HG02870 (cell line): Measurements from ENCODE around the gene LRCH4.

Experiments
- ATAC-seq: cut with Tn5 transposase; IDR thresholded peaks from one replicate; pipeline ENCODE4 v1.9.1; 2021; ENCODE audit warnings: mild to moderate bottlenecking, moderate library complexity; ENCODE audit not compliant: unreplicated experiment

Gene LRCH4, protein sequence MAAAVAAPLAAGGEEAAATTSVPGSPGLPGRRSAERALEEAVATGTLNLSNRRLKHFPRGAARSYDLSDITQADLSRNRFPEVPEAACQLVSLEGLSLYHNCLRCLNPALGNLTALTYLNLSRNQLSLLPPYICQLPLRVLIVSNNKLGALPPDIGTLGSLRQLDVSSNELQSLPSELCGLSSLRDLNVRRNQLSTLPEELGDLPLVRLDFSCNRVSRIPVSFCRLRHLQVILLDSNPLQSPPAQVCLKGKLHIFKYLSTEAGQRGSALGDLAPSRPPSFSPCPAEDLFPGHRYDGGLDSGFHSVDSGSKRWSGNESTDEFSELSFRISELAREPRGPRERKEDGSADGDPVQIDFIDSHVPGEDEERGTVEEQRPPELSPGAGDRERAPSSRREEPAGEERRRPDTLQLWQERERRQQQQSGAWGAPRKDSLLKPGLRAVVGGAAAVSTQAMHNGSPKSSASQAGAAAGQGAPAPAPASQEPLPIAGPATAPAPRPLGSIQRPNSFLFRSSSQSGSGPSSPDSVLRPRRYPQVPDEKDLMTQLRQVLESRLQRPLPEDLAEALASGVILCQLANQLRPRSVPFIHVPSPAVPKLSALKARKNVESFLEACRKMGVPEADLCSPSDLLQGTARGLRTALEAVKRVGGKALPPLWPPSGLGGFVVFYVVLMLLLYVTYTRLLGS

DNA sequence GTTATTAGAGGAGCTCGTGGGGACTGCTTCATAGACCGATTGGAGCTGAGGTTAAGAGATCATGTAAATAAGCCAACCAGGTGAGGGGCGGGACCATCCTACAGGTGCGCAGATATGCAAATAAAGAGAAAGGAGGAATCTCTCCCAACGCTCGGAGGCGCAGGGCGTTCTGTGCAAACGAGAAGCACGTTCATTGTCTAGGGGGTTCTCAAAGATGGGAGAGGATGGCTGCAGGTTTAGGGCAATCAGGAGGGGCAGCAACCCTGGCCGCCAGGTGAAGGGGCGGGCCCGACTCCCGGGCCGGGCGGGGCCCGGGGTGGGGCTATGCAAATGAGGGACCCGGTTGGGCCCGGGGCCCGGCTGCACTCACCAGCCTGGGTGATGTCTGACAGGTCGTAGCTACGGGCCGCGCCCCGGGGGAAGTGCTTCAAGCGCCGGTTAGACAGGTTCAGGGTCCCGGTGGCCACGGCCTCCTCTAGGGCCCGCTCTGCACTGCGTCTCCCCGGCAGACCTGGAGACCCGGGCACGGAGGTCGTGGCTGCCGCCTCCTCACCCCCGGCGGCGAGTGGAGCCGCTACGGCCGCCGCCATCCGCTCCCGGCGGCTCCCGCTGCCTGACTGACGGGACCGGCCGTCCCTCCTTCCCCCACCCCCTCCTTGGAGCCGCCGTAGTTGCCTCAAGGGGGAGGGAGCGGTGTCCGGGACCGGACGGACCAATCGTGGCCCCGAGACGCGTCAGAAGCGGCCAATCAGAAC is at the start of gene LRCH4:
LRCH4 (minus strand) TSS at position 619 of the 755 bp plus-strand sequence; CDS start at position 590, 29 bp downstream.
- ATAC-seq: peak; percentile 14

DNA sequence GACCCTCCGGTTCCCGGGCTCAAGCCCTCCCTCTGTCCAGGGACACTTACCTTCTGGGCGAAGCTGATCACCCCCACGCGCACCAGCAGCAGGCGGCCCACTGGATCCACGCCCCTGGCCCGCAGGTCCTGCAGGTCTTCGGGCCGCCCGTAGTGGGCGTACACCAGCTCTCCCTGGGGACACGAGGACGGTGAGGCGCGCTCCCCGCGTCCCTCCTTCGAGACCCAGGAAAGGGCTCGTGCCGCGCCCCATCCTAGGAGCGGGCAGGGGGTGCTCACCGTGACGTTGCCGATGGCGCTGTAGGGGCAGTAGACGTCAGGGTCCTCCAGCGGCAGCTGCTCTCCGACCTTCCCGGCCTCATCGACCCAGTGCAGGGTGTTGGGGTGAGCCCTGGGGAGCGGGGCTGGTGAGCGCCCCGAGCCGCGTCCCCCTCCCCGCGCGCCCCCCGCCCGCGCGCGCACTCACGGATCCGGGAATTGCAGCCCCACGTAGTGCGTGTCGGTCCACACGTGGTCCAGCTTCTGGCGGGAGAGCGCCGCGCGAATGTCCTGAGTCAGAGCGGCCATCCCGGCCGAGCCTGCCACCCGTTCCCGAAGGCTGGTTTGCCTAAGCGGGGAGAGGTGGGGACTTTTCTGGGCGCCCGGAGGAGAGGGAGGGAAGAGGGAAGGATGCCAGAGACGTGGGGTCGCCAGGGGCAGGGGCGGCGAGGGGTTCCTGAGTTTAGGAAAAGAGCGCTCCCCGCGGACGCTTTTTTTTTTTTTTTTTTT is 47.2 kb upstream of the LRCH4 start:
- ATAC-seq: no peak

DNA sequence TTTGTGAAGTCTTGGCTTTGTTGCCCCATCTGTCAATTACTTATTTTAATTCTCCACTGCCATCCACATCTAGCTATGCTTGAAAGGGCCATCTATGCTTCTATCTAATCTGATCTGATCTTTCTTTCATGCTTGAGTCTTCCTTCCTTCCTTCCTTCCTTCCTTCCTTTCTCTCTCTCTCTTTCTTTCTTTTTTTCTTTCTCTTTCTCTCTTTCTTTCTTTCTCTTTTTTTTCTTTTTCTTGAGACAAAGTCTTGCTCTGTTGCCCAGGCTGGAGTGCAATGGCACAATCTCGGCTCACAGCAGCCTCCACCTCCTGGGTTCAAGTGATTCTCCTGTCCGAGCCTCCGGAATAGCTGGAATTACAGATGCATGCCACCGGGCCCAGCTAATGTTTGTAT is 44.1 kb upstream of the LRCH4 start:
- no peak for ATAC-seq

DNA sequence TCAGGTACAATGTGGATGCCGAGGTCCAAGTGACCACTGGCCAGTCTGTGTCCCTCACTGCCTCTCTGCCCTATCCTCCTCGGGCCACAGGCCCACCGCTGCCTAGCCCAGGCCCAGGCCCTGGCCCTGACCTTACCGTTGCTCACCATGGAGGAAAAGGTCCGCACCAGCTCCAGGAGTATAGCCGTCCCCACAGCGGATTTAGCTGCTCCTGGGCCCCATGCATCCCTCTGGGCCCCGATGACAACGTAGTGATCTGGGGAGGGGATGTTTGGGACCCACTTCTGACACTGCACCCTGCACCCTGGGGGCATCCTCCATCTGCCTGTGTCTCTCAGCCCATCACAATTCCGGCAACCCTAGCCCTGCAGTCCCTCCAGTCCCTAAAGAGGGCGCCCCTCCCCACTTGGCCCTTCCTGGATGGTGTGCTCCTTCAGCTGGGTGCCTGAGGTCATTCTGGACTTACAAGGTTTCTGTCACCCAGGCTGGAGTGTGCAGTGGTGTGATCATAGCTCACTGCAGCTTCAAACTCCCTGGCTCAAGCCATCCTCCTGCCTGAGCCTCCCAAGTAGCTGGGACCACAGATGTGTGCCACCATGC is 43.3 kb upstream of the LRCH4 start:
- ATAC-seq: no peak

DNA sequence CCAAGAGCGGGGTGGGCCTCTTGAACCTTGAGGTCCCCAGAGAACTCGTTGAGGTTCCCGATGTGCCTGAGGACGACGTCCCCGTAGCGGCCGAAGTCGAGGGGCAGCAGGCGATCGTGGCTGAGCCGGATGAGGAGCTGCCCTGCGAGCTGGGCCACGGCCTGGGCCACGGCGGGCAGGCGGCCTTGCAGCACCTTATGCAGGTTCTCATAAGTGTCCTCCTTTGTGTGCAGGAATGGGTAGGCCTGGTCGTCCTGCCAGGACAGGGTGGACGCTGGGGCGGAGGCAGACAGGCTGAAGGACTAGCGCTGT is 41.3 kb upstream of the LRCH4 start:
- no peak for ATAC-seq

DNA sequence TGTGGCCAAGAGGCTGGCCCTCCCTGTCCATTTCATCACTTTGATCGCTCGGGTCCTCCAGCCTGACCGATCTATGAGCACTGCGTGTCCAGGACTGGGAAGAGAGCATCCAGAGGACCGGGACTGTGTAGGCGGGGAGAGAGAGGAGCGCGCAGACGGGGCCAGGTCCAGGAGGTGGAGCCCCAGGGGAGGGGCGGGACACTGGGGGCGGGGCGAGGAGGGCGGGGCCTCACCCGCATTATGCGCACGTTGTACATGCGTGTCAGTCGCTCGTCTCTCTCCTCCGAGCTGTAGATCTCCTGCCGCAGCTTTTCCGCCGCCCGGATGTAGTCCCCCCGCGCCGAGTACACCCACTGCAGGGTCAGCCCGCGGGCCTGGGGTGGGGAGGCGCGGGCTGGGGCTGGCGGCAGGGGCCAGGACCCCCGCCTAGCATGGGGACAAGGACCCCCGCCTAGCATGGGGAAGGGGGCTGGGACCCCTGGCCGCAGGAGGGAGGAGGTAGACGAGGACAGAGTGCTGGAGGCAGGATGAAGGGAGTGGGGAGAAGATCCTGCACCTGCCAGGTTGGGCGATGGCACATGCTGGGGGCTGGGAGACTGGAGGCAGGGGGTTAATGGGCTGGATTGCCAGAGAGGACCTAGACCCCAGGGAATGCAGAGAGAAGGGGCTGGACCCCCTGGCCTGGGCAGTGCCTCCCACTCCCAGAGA is 40.8 kb upstream of the LRCH4 start:
- ATAC-seq: peak; percentile 80

DNA sequence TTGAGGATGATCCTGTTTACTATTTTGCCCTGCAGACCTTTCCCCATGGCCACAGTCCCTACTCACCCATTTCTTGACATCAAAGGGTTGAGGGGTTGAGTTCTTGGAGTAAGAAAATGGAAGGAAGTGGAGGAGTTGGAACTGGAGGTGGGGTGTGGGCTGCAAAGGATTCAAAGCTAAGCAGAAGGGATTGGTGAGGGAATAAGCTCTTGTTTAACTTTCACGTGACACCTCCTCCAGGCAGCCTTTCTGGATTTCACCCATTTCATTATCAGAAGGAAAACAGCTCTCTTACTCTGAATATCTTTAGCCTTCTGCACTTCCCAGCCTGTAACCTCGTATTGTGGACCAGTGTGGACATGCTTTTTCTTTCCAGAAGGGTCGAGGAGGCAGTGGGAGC is 40.1 kb upstream of the LRCH4 start:
- no peak for ATAC-seq

DNA sequence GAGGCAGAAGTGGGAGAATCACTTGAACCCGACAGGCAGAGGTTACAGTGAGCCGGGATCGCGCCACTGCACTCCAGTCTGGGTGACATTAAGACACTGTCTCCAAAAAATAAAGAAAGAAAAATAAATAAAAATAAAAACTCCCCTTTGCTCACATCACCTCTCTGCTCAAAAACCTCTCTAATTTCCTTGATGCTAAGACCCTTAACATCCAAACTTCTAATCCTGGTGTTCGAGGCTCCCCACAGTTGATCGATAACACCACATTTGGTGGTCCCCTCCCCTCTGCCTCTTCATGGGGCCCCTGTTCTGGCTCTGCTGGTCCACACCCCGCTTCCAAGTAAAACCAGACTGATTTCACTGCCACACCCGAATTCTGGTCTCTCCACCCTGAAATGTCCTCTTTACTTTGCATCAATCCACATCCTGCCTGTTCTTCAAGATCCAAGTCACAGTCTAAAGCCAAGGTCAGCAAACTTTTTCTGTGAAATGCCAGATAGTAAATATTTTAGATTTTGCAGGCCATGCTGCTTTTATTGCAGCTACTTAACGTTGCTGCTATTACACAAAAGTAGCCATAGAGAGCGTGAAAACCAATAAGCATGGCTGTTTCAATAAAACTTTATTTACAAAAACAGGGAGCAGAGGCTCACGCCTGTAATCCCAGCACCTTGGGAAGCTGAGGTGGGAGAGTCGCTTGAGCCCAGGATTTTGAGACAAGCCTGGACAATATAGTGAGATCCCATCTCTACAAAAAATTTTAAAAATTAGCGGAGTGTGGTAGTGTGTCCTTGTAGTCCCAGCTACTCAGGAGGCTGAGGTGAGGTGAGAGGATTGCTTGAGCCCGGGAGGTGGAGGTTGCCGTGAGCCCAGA is 38.3 kb upstream of the LRCH4 start:
- no peak for ATAC-seq

DNA sequence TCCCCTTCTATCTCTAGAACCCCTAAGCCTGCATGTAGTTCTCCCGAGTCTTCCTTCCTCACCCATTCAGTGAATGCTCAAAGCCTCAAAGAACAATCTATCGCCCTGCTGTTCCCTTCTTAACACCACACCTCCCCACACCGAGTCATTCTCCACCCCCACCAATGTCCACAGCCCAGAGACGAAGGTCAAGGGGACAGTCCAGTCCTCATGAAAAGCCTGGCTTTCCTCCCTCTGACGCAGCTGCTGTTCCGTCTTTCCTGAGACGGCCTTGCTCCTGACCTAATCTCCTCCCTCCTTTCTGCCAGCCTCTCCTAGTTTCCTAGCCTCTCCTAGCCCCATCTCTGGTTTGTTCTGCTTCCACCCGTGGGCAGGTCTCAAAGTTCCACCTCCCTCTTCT is 35.6 kb upstream of the LRCH4 start:
- ATAC-seq: no peak

DNA sequence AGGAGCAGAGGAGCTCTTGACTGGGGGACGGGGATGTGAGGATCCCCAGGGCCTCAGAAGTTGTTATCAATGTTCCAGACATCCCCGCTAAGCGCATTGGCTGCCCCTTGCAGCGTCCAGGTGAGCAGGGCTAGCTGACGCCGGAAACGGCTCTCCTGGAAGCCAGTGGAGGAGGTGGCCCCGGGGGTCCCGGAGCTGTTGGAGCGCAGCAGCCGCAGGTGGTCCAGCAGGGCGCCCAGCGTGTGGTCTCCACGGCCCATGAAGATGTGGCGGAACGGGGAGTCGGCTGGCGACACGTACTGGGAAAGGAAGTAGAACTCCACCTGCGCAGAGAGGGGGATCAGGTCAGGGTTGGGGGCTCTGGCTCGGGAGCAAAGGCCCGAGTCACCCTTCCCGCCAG is 34.9 kb upstream of the LRCH4 start:
- no peak for ATAC-seq

DNA sequence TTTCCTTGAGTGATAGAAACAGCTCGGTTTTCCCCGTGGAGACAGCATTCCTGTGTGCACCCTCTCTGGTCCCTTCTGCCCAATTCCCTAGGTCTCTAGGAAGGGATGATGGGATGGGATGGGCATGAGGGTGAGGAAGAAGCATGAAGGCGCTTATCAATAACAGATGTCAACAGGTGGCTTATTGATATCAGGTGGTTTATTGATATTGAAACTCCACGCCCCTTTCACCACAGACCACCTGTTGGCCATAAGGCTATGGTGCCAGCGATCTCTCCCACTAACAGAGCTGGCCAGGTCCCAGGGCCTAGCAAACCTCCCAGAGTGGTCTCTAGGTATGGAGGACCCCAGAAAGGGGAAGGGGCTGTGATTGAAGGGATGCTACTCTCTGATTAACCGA is 34.3 kb upstream of the LRCH4 start:
- no peak for ATAC-seq

DNA sequence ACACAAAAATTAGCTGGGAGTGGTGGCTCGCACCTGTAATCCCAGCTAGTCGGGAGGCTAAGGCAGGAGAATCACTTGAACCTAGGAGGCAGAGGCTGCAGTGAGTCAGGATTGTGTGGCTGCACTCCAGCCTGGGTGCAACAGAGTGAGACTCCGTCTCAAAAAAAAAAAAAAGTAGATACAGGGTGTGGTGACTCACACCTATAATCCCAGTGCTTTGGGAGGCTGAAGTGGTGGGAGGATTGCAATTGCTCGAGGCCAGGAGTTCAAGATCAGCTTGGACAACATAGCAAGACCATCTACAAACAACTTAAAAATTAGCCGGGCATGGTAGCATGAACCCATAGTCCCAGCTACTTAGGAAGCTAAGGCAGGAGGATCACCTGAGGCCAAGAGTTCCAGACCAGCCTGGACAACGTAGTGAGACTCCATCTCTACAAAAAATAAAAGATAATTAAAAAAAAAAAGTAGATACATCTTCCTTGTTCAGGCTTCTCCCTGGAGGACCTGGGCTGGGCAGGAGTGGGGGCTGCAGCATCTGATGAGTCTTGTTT is 28.5 kb upstream of the LRCH4 start:
- no peak for ATAC-seq

DNA sequence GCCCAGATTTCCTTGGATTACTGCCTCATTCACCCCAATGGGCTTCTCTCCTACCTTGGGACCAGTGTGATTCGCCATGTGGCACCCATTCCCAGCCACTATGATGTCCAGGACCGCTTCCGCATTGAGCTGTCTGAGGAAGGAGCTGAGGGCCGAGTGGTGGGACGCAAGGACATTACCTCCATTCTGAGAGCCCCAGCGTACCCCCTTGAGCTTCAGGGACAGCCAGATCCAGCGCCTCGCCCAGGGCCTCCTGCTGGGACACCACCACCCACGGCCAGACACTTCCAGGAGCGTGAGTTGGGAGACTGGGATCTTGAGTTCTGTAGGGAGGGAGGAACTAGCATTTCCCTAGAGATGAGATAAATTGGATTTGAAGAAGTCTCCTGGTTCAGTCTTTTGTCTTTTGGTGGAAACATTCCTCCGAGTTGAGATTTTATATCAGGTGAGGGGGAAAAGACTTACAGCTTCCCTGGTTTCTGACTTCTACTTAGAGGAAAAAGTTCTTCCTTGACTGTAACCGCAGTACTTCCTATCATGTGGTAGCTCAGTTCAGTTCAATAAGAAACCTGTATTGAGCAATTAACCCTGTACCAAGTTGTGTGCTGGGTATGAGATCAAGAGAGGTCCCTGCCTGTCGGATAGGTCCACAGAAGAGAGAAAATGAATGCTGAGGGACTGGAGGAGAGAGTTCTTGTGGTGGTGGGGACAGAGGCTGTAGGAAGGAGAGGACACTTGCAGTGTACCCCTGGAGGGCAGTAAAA is 27.7 kb upstream of the LRCH4 start:
- no peak for ATAC-seq

DNA sequence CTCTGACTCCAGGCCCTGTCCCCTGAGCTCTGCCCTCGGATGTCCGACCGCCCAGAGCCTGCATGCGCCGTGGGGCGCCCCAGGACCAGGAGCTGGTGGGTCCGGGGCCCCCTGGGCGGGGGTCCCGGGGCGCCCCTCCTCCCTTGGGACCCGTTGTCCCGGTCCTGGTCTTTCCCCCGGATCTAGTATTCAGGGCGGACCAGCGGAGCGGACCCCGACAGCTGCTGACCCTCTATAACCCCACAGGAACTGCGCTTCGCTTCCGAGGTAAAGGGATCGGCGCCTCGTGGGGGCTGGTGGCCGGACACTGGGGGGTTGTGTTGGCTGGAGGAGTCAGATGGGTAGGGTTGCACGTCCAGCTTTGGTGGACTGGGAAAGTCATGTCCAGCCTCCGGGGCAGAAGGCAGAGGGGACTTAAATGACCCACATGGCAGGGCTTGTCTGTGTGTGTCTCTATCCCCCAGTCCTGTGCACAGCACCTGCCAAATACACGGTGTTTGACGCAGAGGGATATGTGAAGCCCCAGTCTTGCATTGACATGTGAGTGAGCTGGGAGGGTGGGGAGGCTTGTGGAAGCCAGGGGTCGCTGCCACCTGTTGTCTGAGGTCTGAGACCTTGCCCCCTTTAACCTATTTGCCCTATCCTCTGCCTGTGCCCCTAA is 26.9 kb upstream of the LRCH4 start:
- ATAC-seq: no peak

DNA sequence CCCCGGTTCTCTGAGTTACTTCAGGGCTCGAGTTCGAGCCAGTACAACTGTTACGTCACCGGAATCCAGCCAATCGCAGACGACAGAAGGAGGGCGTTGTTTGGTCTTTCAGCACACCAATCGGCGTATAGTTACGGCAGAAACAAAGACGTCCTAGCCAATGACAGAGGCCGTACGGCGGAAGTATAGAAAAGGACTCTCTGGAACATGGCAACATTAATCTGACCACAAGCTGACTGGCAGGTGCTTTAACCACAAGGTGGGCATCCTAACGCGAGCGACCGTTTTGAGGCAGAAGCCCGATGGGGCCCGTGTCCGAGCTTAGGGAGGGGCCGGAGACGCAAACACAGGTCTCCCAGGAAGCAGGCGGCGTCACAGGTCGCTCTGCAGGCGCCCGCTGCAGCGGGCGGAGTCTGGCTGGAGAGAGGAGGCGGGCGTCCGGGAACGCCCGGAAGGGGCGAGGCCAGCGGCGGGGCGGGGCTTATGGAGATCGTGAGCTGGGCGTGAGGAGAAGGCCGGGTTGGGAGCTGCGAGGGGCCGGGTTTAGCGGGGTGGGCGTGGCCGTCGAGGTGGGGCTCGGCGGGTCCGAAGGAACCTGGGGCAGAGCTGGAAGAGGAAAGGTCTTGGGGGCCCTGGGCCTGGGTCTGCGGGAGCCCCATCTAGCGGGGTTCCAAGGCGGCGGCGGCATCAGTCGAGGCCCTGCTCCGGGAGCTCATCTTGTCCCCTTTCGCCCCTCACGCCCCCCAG is 26.2 kb upstream of the LRCH4 start, which contains the start of gene MOSPD3:
MOSPD3 (plus strand) TSS at position 558 of the 747 bp plus-strand sequence. CDS start 252 bp downstream, outside the sequence.
- peak; percentile 92 for ATAC-seq

DNA sequence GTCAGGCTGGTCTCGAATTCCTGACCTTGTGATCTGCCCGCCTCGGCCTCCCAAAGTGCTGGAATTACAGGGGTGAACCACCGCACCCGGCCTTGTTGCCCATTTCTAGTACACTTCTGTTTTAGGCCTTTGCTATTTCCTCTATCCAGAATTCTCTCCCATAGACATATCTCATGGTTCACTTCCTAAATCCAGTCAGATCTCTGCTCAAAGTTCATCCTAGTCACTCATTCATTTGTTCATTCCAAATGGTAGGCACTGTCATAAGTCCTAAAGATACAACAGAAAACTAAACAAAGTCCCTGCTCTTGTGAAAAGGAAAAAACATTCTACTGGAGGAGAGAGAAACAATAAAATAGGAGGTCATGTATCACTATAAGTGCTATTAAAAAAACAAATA is 24.0 kb upstream of the LRCH4 start:
- ATAC-seq: no peak

DNA sequence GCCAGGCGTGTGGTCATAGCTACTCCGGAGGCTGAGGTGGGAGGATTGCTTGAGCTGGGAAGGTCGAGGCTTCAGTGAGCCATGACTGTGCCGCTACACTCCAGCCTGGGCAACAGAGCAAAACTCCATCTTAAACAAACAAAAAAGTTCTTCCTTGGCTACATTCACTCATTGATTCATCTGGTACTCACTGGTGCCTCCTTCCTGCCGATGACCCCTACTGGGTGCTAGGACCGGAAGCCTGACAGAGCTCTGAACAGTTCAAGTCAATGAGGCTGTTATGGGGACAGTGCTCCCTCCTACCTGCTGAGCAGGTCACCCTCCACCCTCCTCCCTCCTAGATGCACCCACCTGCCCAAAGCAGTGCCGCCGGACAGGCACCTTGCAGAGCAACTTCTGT is 21.2 kb upstream of the LRCH4 start:
- no peak for ATAC-seq
